Hematopoietic multipotent progenitor cell (in vitro differentiated cells): Measurements from ENCODE around the gene TOMM70. TPM values are rescaled to one million over a fixed set of nuclear protein-coding genes. Genes with fewer than 3 reads are reported as not detected.
"Not testable (repeated sequence)": the region's sequence is repeated elsewhere in the genome, so short reads cannot be mapped to it uniquely, and the experiment has no call there.

Experiments
- DNase-seq, 3 donors: peaks; one replicate each; pipeline ENCODE4 v3.0.0-alpha.2; 2011 to 2015; ENCODE audit warnings: low read depth in 2 of 3, low spot score in 2 of 3
- total RNA-seq: library from RNA; depleted of rRNA; stranded (reverse); fragments of >200 nt; gene quantifications from one replicate; pipeline ENCODE4 v1.2.3, GENCODE V29; 2012

TOMM70 gene
- 16.2 TPM for total RNA-seq

GRCh38 chr3:100400780-100401673 is at the start of gene TOMM70, which contains the start of gene LNP1:
TSS of gene TOMM70 (minus strand) at chr3:100401089. CDS start at chr3:100400949, 140 bp downstream.
TSS of gene LNP1 (plus strand) at chr3:100401539. CDS start at chr3:100429730, 28,191 bp downstream.
- DNase-seq: peak; percentile 87 to 96 (median 95)

GRCh38 chr3:100449214-100449613 is 48.3 kb upstream of the TOMM70 start:
- no peak for DNase-seq

DNA sequence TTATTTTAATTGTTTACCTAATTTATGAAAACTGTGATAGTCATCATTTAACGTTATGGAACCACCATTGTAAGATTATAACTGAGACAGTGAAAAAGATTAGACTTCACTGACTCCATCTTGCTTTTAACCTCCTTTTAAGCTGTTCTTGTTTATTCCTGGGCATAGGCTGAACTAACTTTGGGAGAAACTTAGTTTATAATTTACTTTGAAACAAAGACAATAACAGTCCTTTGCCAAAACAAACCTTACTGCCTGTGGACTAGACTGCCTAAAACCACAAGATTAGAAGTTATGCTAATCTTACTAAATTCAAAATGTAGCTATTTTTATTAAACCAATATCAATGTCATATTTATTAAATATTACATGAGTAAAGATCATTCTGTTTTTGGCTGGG is 47.2 kb upstream of the TOMM70 start:
- no peak for DNase-seq

GRCh38 chr3:100447067-100447466 is 46.2 kb upstream of the TOMM70 start:
- not testable (repeated sequence) for DNase-seq

- DNase-seq: no peak
These were observed 42.8 kb upstream of the TOMM70 start for GRCh38 chr3:100443690-100444089.

DNA sequence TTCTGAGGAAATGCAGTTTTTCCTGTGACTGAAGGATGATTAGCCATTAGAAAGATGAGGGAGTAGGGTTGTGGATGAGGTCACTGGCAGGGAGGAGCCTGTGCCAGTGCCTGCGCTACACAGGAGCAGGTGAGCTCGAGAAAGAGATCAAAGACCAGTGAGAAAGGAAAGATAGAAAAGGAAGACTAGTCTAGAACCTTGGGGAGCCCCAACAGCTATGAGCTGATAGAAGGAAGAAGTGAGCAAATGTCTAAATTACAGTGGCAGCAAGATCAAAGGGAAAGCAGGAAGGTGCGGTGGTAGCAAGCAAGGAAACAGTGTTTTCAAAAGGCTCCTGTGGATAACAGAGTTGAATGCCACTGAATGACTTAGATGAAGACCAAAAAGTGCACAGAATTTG is 40.0 kb upstream of the TOMM70 start:
- DNase-seq: no peak

DNA sequence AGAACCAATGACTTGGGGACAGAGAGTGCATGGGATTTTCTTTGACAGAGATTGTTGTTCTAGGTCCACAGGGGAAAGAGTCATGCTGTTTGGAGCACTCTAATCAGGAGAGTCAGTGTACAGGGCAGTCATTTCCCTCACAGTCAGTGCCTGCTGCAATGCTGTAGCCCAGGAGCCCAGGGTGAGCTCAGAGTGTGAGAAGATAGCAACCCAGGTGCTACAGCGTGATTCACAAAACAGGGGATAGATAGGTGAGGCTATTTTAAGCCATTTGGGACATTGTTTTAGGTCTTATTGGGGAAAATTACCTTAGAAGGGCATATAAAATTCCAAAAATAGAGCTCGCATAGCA is 37.7 kb upstream of the TOMM70 start:
- no peak for DNase-seq

DNA sequence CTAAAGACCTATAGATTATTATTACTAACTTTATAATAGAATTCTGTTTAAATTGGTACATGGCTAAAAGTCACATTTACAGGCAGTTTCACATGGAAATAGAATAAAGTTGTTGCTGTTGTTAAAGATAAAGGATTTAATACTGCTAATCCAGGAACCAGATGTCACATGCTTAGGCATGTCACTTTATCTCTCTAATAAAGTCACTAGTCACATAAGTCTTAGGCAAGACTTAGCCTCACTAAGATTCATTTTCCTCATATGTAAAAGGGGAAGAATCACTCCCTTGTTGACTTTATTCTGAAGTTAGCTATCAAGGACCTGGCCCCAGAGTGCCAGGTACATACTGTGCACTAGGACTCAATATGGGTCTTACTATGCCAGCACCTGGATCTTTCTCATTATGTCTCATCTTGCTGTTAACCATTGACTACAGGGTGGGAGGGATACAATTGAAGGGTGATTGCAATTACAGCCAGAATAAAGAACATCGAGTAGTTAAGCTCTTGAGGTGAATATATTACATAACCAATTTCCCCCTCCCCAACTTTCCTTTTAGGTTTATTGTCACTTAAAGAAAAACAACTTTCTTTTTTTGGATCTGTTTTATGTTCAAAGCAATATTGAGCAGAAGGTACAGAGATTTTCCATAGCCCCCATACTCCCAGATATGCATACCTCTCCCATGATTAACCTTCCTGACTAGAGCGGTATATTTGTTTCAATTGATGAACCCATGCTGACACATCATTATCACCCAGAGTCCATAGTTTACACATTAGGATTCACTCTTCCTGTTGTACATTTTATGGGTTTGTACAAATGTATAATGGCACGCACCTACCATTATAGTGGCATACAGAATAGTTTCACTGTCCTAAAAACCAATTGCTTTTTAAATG is 37.1 kb upstream of the TOMM70 start:
- DNase-seq: peak in 1 of 3 donors; percentile 5

DNA sequence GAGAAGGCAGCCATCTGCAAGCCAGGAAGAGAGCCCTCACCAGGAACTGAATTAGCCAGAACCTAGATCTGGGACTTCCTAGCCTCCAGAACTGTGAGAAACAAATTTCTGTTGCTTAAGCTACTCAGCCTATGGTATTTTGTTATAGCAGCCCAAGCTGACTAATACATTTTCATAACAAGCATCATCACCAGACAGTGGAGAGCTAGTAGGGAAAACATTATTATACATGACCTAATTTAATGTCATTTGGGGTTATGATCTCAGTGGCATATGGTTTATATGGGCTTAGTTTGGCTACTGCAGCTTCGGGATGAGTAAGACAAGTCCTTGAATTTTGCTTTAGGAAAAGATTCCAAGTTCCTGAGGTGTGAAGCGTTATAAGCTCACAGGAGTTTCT is 36.1 kb upstream of the TOMM70 start:
- no peak for DNase-seq

DNA sequence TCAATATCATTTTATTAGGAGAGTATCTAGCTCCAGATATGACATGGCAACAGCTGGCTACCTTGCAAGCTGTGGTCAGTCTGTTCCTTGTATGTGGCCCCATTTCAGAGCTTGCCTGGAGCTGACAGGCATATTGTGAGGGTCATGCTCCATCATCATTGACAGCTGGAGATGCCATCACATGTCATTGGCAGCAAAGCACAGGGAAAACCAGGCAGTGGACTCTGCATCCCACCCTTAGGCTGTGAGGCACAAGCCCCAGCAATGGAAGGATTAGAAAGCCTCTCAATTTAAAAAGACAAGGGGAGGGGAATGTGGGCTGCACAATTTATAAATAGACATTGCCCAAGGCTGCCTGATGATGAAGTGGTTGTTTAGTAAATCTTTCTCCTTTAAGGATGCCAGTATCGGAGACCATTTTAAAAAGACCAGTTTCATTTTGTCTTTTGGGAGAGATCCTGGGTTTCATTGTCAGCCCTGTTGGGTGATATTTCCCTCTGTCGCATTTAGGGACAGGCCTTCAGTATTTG is 28.4 kb upstream of the TOMM70 start:
- no peak for DNase-seq

GRCh38 chr3:100427699-100428098 is 26.8 kb upstream of the TOMM70 start:
- DNase-seq: no peak

DNA sequence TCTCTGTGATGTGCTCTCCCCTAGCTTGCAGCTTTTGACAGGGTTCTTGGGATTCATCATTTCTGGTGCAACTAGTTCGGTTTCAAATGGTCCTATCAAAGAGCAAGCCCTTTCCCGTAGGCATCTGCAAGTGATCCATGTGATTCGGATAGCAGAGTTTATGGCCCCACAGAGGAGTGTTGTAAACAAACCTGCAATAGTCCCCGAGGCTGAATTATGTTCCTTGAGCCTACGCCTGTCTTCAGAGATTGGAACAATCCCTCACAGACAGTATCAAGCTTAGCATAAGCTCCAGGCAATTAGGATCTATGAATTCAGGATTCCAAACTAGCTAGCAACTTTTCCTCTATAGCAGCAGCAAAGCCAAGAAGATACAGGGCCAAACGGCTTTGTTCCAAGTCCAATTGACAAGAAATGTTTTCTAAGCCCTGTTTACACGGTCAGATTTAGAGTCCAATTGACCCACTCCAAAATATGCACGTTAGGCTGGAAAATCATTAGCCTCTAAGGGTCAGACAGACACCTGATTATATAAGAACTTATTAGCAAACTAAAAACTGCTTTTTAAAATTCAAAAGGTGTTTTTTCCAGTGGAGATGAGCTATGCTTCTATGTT is 25.3 kb upstream of the TOMM70 start:
- DNase-seq: no peak

DNA sequence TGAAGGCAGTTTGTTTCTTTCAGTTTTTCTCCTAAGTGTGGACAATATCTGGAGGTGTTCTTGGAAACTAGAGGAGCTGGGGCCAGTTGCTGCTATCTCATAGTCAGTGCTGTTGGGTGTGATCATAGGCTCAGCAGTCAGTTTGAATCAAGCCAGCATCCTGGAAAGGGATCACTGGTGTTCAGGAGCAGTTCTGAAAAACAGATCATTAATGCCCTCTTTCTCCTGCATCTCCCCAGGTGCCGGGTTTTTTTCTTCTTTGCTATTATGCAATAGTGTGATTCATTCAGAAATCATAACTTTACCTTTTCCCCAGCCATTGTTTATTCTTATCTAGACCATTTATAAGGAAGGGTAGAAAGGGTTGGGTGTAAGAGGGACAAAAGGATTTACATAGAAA is 24.4 kb upstream of the TOMM70 start:
- no peak for DNase-seq

DNA sequence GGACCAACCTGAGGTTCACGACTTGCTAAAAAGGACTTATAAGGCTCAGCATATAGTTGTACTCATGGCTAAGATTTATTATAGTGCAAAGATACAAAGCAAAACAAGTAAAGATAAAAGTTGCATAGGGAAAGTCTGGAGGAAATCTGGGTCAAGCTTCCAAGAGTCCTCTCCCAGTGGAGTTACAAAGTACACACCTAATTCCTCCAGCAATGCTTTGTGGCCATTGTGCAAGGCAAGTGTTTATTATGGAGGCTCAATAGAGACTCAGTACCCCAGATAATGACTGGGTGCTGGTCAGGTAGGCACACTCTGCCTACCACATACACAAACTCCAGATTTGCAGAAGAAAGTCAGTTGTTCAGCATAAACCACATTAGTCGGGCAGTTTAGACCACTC is 23.4 kb upstream of the TOMM70 start:
- no peak for DNase-seq

DNA sequence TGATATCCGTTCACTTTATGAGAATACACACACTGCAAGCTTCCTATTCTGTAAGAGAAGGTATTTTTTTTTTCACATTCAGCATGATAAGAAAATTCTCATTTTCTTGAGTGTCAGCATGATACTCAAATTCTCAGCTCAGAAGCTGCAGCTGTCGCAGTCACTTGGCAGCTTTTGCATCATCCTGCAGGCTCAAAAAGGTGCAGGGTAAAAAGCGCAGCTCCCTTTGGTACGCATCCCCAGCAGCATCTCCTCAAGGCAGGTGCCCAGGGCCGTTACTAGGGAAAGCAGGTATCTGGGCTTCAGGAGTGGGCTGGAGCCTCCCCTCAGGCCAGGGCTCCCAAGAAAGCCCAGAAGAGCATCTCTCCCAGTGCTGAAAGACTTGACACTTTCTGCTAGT is 22.7 kb upstream of the TOMM70 start:
- no peak for DNase-seq

DNA sequence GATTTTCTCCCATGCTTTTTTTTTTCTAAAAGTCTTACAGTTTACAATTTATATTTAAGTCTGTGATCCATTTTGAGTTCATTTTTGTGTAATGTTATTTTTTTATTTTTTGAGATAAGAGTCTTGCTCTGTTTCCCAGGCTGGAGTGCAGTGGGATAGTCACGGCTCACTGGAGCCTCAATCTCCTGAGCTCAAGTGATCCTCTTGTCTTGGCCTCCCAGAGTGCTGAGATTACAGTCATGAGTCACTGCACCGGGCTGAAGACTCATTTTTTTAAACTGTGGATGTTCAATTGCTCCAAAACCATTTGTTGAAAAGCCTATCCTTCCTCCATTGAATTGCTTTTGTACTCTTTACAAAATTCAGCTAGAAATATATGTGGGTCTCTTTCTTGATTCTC is 20.0 kb upstream of the TOMM70 start:
- DNase-seq: no peak

- peak in 1 of 3 donors; percentile 46 for DNase-seq
These were observed 18.5 kb upstream of the TOMM70 start for GRCh38 chr3:100419406-100419805.

DNA sequence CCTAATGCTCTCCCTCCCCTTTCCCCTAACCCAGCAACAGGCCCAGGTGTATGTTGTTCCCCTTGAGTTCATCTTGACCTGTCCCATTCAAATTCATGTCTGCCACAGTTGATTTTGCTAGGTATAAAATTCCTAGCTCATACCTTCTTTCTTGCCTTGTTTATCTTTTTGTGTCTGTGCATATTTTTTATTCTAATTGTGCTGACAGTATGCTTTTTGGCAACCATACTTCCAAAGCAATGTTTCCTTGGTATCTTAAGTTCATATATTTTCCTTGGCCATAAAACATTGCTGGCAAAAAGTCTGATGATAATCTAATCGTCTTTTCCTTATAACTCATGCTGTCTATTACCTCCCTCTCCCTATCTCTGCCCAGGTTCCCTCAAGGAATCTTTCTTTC is 16.0 kb upstream of the TOMM70 start:
- no peak for DNase-seq

GRCh38 chr3:100416176-100416575 is 15.3 kb upstream of the TOMM70 start:
- no peak for DNase-seq

GRCh38 chr3:100413613-100414012 is 12.7 kb upstream of the TOMM70 start:
- no peak for DNase-seq
